ENCODE data around the gene C2CD4A.

DNA sequence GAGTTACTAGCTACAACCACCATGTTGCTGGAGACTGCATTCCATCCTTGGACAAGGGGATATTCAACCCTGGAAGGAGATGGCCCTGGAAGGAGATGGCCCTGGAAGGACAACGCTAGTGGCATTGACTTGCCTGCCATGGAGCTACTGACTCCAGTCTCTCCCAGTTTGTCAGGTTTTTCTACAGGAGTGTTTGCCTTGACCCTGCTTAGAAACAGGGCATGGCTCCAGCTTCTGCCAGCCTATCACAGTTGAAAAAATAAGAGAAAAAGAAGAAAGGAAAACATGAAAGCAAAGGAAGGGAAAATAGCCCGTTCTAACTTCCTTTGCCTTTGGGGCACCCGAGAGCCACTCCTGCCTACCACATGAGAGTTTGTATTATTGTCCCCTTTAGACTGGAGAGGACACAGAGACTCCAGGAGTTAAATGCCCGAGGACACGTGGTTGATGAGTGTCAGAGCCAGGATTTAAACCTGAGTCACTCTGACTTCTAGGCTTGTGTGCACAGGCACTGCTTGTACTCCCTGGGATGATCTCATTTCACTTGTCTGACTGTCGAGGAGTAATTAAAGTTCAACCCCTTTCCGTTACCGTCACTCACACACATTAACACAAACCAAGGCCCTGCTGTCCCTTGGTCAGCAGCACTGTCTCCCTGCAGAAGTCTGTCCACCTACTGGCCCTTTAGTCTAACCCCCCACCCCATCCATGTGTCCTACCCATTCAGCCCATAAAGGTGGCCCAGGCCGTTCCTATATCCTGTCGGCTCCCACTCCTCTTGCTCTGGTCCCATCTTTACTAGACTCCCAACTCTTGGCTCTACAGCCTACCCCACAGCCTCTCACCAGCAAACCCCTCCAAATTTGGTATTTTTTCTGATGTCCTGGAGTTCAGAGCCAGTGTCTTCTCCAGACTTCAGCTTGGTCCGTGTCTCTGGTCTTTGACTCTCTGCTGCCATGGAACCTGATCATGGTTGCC, 46.1 kb downstream of the C2CD4A start:
- TF ChIP-seq YY1 (IDR thresholded peaks at IDR 0.05; ENCODE audit: borderline replicate concordance in 1 of 3, control insufficient read depth in 1 of 3, extremely low read depth in 1 of 3, insufficient read depth in 3 of 3, insufficient read length in 1 of 3, insufficient replicate concordance in 2 of 3, low read depth in 1 of 3, low read length in 2 of 3) (no peak), BRCA1 (IDR thresholded peaks at IDR 0.05) (no peak), BRCA1 (CRISPR knock-in tag; IDR thresholded peaks at IDR 0.05) (no peak), ZNF785 (CRISPR knock-in tag; IDR thresholded peaks at IDR 0.05) (no peak), KLF16 (IDR thresholded peaks at IDR 0.05) (no peak), NCOA1 (IDR thresholded peaks at IDR 0.05; ENCODE audit: low read depth) (no peak), ZNF121 (CRISPR knock-in tag; conservative IDR thresholded peaks at IDR 0.05) (no peak)
- TF ChIP-seq, protein P1, sequence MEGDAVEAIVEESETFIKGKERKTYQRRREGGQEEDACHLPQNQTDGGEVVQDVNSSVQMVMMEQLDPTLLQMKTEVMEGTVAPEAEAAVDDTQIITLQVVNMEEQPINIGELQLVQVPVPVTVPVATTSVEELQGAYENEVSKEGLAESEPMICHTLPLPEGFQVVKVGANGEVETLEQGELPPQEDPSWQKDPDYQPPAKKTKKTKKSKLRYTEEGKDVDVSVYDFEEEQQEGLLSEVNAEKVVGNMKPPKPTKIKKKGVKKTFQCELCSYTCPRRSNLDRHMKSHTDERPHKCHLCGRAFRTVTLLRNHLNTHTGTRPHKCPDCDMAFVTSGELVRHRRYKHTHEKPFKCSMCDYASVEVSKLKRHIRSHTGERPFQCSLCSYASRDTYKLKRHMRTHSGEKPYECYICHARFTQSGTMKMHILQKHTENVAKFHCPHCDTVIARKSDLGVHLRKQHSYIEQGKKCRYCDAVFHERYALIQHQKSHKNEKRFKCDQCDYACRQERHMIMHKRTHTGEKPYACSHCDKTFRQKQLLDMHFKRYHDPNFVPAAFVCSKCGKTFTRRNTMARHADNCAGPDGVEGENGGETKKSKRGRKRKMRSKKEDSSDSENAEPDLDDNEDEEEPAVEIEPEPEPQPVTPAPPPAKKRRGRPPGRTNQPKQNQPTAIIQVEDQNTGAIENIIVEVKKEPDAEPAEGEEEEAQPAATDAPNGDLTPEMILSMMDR (IDR thresholded peaks at IDR 0.05 in 2 of 3, conservative IDR thresholded peaks at IDR 0.05 in 1 of 3; ENCODE audit: insufficient read depth in 2 of 3, low read depth in 1 of 3, low read length in 3 of 3): no peak

Data from K562 (cell line).